Skeletal muscle satellite cell (primary cell): Measurements from ENCODE around the gene RHOBTB1.
"Not testable (repeated sequence)": the region's sequence is repeated elsewhere in the genome, so short reads cannot be mapped to it uniquely, and the experiment has no call there.

Source experiments
- H3K27me3 ChIP-seq: 2 replicates; pipeline ENCODE4 v1.7.0; 2013; ENCODE audit warnings: low read length; ENCODE audit not compliant: control insufficient read depth, insufficient read depth
- H3K36me3 ChIP-seq: 2 replicates; pipeline ENCODE4 v1.7.0; 2013; ENCODE audit warnings: mild to moderate bottlenecking, control low read depth, low read length; ENCODE audit not compliant: insufficient read depth
- H3K4me1 ChIP-seq: 2 replicates; pipeline ENCODE4 v1.7.0; 2013; ENCODE audit warnings: low read length; ENCODE audit not compliant: control insufficient read depth, insufficient read depth
- H3K4me2 ChIP-seq: 2 replicates; pipeline ENCODE4 v1.7.0; 2013; ENCODE audit warnings: mild to moderate bottlenecking, low read length
- H3K4me3 ChIP-seq: 2 replicates; pipeline ENCODE4 v1.7.0; 2013; ENCODE audit warnings: low read length
- H3K9ac ChIP-seq: 2 replicates; pipeline ENCODE4 v1.7.0; 2013; ENCODE audit warnings: mild to moderate bottlenecking, low read depth, low read length, moderate library complexity
- H3K9me3 ChIP-seq: replicated peaks from 2 replicates; pipeline ENCODE4 v1.7.0; 2013; ENCODE audit warnings: mild to moderate bottlenecking, control low read depth, low read length

RHOBTB1 gene

GRCh38 chr10:60913071-60913470 is 30.9 kb downstream of the RHOBTB1 start:
- H3K36me3 ChIP-seq = peaks cover 17% of the 10 kb centered on the region
- no peak overlapping the region for H3K4me2 ChIP-seq
- H3K9ac ChIP-seq = no peak overlapping the region
- no peak overlapping the region for H3K4me3 ChIP-seq
- no peaks in the 10 kb centered on the region for H3K9me3 ChIP-seq
- H3K27me3 ChIP-seq = no peaks in the 10 kb centered on the region
- H3K4me1 ChIP-seq = peaks cover 32% of the 10 kb centered on the region

DNA sequence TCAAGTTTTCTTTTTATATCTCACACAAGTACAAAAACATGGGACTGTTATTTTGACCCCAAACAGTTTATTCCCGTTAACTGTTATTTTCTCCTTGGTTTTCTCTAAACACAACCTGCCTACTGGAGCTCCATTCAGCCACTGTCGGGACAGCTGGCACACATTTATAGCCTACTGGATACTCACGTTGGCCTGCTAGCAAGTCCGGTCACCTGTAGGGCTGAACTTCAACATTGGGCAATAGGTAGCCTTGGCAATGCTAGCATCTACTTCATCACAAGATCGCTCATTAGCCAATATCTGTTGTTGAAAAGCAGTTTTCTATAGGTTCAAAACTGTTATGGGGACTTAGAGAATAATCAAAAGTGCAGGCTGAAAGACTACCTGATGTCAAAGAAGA is 32.3 kb downstream of the RHOBTB1 start:
- Histone ChIP-seq H3K4me1 (peaks cover 23% of the 10 kb centered on the region), H3K4me3 (no peak overlapping the region), H3K36me3 (peaks cover 17% of the 10 kb centered on the region), H3K27me3 (no peaks in the 10 kb centered on the region), H3K9ac (no peak overlapping the region), H3K9me3 (no peaks in the 10 kb centered on the region), H3K4me2 (no peak overlapping the region)

- Histone ChIP-seq H3K4me2 (no peak overlapping the region), H3K9ac (no peak overlapping the region), H3K36me3 (peaks cover 17% of the 10 kb centered on the region), H3K4me3 (no peak overlapping the region), H3K4me1 (peaks cover 23% of the 10 kb centered on the region), H3K9me3 (no peaks in the 10 kb centered on the region), H3K27me3 (no peaks in the 10 kb centered on the region)
Measured at GRCh38 chr10:60911216-60911615, 32.8 kb downstream of the RHOBTB1 start.

DNA sequence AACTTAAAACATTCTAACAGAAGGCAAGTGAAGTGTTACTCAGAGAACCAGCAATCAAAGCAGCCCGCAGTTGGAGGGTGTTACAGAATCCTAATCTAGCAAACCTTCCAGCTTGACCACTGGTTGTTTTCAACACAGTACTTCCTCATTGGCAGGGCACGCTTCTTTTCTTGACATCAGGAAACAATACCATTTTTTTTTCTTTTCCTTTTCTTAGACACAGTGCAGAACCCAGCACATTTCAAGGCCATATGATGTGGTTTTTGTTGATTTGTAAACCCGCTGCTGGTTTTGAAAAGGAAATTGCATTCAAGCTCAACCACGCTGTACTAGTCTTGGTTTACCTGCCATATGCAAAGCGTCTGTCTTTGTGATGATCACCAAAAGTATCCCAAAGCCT is 33.4 kb downstream of the RHOBTB1 start:
- H3K4me3 ChIP-seq = no peak overlapping the region
- no peak overlapping the region for H3K4me2 ChIP-seq
- H3K4me1 ChIP-seq = peaks cover 23% of the 10 kb centered on the region
- peaks cover 17% of the 10 kb centered on the region for H3K36me3 ChIP-seq
- H3K9me3 ChIP-seq = no peaks in the 10 kb centered on the region
- H3K9ac ChIP-seq = no peak overlapping the region
- no peaks in the 10 kb centered on the region for H3K27me3 ChIP-seq

- H3K27me3 ChIP-seq = no peaks in the 10 kb centered on the region
- H3K4me1 ChIP-seq = peaks cover 8% of the 10 kb centered on the region
- H3K9me3 ChIP-seq = no peaks in the 10 kb centered on the region
- no peak overlapping the region for H3K4me3 ChIP-seq
- H3K36me3 ChIP-seq = peaks cover 17% of the 10 kb centered on the region
- H3K9ac ChIP-seq = no peak overlapping the region
- H3K4me2 ChIP-seq = no peak overlapping the region
Measured at GRCh38 chr10:60908896-60909295, 35.1 kb downstream of the RHOBTB1 start.

GRCh38 chr10:60908031-60908430 is 36.0 kb downstream of the RHOBTB1 start:
- H3K4me3 ChIP-seq = no peak overlapping the region
- H3K36me3 ChIP-seq = peaks cover 17% of the 10 kb centered on the region
- H3K4me2 ChIP-seq = no peak overlapping the region
- H3K9ac ChIP-seq = no peak overlapping the region
- no peaks in the 10 kb centered on the region for H3K9me3 ChIP-seq
- no peaks in the 10 kb centered on the region for H3K27me3 ChIP-seq
- H3K4me1 ChIP-seq = peaks cover 7% of the 10 kb centered on the region

- Histone ChIP-seq H3K4me1 (peaks cover 7% of the 10 kb centered on the region), H3K9me3 (no peaks in the 10 kb centered on the region), H3K4me3 (no peak overlapping the region), H3K27me3 (no peaks in the 10 kb centered on the region), H3K36me3 (peaks cover 17% of the 10 kb centered on the region), H3K4me2 (no peak overlapping the region), H3K9ac (no peak overlapping the region)
Measured at GRCh38 chr10:60907236-60907635, 36.7 kb downstream of the RHOBTB1 start.

DNA sequence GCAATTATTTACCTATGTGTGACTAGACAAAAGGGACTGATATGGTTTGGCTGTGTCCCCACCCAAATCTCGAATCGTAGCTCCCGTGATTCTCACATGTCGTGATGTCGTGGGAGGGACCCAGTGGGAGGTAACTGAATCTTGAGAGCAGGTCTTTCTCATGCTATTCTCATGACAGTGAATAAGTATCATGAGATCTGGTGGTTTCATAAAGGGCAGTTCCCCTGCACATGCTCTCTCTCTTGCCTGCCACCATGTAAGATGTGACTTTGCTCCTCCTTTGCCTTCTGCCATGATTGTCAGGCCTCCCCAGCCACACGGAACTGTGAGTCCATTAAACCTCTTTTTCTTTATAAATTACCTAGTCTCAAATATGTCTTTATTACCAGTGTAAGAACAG is 37.2 kb downstream of the RHOBTB1 start:
- peaks cover 17% of the 10 kb centered on the region for H3K36me3 ChIP-seq
- H3K4me3 ChIP-seq, H3K27me3 ChIP-seq, H3K9ac ChIP-seq, H3K9me3 ChIP-seq, H3K4me1 ChIP-seq, H3K4me2 ChIP-seq: not testable (repeated sequence)

DNA sequence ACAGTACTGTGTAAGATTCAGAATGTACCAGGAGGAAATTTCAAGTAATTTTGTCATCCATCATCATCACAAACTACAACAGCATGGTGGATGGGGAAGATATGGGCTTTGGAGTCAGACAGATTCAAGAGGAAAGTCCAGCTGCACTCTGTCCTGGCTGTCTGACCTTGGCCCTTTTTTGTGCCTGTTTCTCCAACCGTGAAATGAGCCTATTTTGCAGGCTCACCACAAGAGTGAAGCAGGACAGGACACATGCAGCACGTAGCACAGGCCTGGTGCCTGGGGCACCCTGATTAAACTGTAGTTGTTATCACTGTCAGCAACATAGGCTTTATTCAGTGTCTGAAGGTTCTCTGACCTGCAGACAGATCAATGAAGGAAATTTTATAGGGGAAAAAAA is 37.6 kb downstream of the RHOBTB1 start:
- Histone ChIP-seq H3K4me2 (no peak overlapping the region), H3K9me3 (no peaks in the 10 kb centered on the region), H3K36me3 (peaks cover 17% of the 10 kb centered on the region), H3K4me1 (peaks cover 11% of the 10 kb centered on the region), H3K9ac (no peak overlapping the region), H3K4me3 (no peak overlapping the region), H3K27me3 (no peaks in the 10 kb centered on the region)

- no peak overlapping the region for H3K9ac ChIP-seq
- H3K4me2 ChIP-seq = peak overlapping the region; percentile 34
- no peaks in the 10 kb centered on the region for H3K9me3 ChIP-seq
- H3K4me1 ChIP-seq = peaks cover 11% of the 10 kb centered on the region
- H3K4me3 ChIP-seq = no peak overlapping the region
- H3K36me3 ChIP-seq = peaks cover 12% of the 10 kb centered on the region
- no peaks in the 10 kb centered on the region for H3K27me3 ChIP-seq
Measured at GRCh38 chr10:60905580-60905979, 38.4 kb downstream of the RHOBTB1 start.

DNA sequence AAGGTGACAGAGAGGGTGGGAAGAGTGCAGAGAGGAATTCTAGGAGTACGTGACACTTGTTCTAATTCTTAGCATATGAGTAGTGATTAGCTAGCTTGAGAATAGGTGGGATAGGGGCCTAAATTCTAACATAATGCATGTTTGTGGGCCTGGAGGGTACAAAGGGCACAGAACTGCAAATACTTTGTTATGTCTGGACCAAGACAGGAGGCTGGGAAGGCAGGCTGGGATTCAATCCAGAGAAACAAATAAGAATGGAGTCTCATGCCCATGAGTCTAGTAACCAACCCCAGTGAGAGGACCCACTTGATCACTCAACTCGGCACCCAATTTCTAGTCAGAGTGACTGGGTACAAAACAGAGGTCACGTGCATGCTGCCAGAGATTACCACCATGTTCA is 40.9 kb downstream of the RHOBTB1 start:
- no peaks in the 10 kb centered on the region for H3K27me3 ChIP-seq
- peaks cover 3% of the 10 kb centered on the region for H3K36me3 ChIP-seq
- H3K4me1 ChIP-seq = peaks cover 11% of the 10 kb centered on the region
- no peak overlapping the region for H3K4me2 ChIP-seq
- no peak overlapping the region for H3K9ac ChIP-seq
- no peak overlapping the region for H3K4me3 ChIP-seq
- no peaks in the 10 kb centered on the region for H3K9me3 ChIP-seq

DNA sequence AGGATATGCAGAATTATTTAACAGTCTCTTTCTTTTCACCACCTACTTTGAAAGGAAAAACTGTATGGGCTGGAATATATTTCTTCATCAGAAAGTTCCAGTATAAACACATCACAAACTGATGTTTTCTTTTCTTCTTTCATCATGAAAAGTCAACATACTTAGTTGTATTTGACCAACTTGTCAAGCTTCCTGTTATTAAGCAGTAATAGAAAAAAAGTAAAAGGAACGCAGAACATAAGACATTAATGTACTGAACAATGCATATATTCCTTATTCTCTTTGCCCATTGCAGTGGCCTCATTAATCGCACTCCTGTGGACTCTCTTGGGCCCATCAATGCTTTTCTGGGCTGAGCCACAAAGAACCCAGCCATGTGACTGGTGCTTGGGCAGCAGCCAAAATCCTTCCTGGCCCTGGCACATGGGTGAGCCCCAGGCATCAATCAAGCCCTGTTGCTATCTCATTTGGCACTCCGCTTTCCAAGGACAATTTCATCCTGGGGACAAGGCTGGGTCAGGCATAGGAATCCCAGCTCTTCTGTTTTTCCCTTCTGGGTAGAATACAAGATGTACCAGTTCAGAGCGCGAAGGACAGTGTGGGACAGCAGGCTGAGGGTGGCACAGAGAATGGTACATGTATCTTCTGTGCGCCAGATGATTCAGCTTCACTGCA is 42.3 kb downstream of the RHOBTB1 start:
- no peaks in the 10 kb centered on the region for H3K27me3 ChIP-seq
- no peaks in the 10 kb centered on the region for H3K9me3 ChIP-seq
- H3K4me3 ChIP-seq = no peak overlapping the region
- H3K4me1 ChIP-seq = peaks cover 16% of the 10 kb centered on the region
- peaks cover 3% of the 10 kb centered on the region for H3K36me3 ChIP-seq
- H3K4me2 ChIP-seq = no peak overlapping the region
- H3K9ac ChIP-seq = no peak overlapping the region
